DMS53 treated with DMSO at 0.1 percent for 48 hours (cell line): ENCODE measurements around the gene ZNF19.

Source experiments
- DNase-seq: peaks from one replicate; lab custom pipeline; 2025; ENCODE audit not compliant: unreplicated experiment; lab: John Stamatoyannopoulos, UW

The ZNF19 gene

DNA sequence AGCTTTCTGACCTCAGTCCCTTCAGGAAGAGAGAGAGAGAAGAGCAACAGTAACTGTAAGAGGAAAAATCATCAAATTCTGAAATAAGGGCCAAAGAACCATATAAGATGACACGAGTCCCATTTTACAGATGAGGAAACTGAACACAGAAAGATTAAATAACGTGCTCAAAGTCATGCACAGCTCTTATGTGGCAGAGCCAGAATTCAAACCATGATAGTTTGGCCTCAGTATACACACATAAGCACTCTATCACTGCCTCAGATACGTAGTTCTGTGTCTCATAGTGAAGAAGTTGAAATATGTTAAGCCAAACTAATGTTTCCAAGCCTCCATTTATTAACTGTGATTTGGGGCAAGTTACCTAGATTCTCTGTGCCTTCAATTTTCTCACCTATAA is 1.9 kb upstream of the ZNF19 start:
- DNase-seq: no peak

- no peak for DNase-seq
Measured at GRCh38 chr16:71490361-71490760, 1.2 kb upstream of the ZNF19 start.

- peak; percentile 83 for DNase-seq
Measured at GRCh38 chr16:71484006-71484893, 4.9 kb downstream of the ZNF19 start.

DNA sequence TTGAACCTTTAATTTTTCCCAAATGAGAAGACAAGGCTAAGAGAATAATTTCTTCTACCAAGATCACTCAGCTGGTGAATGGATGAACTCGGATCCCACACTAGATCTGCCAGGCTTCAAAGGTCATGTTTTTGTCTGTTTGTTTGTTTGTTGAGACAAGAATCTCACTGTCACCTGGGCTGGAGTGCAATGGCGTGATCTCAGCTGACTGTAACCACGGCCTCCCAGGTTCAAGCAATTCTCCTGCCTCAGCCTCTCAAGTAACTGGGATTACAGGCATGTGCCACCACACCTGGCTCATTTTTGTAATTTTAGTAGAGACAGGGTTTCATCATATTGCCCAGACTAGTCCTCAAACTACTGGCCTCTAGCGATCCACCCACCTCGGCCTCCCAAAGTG is 6.6 kb downstream of the ZNF19 start:
- DNase-seq: no peak

DNA sequence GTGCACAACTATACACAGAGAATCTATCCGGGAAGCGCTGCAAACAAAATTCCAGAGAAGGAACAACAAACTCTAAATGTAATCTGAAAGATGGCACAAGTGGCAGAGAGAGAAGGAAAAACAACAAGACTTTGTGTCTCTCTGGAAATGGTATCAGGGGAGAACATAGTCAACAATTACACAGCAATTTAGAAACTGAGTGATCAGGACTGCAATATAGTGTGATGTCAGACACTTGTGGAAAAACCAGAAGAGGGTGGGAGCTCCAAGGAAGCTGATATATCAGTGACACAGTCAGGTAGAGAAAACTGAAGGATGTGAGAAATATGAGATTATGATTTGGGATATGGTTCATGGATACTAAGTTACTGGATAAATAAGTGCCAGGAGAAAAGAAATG is 8.2 kb downstream of the ZNF19 start:
- no peak for DNase-seq

DNA sequence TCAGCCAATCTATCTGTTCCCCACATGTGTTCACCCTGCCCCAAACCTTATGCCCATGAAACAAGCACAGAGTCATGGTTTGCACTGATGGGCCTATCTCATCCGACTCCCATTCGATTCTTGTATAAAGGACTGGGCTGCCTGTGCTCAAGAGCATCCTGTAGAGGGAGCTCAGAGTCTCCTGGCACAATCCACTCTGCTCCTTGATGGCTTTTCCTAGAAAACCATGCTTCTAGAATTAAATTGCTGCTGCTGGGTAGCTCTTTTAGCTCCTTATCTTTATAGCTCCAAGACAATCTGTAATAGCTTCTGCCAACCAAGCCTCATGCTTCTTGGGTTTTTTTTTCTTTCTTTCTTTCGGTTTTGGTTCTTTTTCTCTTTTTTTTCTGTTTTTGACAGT is 9.7 kb downstream of the ZNF19 start:
- DNase-seq: peak; percentile 6

DNA sequence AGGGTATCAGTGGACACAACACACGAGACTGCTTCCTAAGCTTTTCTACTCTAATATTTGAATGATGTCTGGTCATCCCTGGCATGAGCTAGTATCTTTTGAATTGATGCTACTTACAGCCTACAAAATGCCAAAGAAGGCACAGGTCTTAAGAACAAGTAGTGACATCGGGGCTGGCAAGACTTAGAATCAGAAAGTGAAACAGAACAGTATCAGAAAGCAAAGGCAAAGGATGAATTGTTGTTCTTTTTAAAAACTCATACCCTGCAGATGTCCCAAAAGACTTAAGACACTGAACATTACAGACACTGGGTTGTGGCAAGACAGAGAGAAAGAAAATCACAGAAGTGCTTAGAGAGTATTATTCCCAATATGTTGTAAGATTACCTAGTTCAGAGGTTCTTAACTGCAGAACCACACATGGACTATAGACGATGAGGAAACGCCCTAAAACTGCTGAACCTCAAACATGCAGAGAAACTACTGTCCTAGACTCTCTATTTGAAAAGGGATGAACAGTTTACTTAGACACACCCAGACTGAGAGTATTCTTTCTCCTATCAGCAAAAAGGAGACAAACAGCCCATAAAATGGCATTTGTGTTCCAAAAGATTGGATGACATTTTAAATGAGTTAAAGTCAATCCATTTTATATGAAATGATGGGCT is 12.5 kb downstream of the ZNF19 start:
- DNase-seq: no peak

- no peak for DNase-seq
Measured at GRCh38 chr16:71474864-71475263, 14.3 kb downstream of the ZNF19 start.

DNA sequence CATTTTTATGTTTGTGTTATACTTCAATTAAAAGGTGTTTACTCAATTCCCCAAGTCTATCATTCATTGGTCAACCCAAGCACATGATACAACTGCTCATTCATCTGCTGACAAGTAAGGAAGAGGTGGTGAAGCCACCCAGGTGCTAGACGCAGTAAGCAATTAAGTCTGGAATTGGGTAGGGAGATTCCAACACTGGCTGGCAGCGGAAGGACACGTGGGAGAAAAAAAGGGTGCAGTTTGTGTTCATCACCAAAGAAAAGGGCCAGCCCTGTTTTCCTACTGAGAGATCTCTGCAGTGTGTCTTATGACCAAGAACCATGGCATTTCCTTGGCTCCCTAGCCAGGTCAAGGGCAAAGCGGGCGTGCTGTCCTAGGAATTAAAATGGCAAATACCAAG is 15.2 kb downstream of the ZNF19 start:
- DNase-seq: no peak

- no peak for DNase-seq
Measured at GRCh38 chr16:71472931-71473330, 16.2 kb downstream of the ZNF19 start.

DNA sequence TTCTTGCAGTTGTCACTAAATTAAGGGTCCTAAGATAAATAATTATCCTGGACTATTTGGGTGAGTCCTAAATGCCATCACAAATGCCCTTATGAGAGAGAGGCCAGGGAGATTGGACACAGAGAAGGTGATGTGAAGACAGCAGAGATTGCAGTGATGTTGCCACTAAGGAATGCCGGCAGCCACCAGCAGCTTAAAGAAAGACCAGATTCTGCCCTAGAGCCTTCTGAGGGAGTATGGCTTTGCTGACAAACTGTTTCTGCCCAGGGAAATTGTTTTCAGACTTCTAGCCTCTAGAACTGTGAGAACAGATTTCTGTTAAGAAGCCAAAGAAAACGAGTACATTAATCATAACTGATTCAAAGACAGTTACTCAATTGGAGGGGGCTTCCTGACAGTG is 17.1 kb downstream of the ZNF19 start:
- DNase-seq: no peak

- DNase-seq: no peak
Measured at GRCh38 chr16:71467810-71468209, 21.3 kb downstream of the ZNF19 start.

GRCh38 chr16:71464231-71464630 is 24.9 kb downstream of the ZNF19 start:
- no peak for DNase-seq

DNA sequence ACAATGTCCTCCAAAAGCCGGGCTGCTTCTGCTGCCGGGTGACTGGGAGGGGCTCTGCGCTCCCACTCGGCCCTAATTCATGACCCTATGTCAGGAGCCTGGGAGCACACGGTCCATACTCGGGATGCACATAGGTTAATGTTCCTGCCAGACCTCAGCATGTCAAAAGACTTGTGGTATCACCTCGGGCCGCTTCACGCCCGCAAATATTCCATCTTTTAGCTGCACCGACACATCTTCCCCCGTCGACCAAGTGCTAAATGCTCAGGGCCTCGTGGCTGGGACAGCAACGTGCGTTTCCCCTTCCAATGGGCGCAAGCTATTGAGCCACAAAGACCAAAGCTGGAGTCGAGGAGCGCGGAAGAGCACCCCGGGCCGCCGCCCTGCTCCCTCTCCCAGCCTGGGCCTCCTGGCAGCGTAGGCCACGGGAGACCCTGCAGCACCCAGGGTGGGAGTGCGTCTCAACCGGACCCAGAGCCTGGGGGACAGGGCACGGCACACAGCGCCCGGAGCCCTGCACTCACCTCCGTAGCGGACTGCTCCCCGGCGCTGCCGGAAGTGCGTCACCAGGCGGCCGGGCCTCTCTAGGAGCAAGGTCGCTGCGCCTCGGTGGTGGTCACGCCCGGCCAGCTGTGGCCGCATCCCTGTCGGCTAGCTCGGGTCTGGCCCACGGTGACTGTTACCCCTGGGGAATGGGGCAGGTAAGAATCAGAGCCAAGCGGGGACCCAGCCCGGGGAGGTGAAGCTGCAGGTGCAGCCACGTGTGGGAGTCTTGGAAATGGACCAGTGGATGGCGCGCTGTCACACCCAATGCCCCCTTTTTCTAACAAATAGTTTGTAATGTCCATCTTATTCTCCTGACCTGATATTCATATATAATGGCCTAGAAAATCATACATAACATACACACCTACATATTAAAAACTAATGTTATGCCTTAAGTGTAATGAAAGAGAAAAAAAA is 27.2 kb downstream of the ZNF19 start, which contains the start of gene ZNF23:
TSS of gene ZNF23 (minus strand) at position 562 of the 963 bp plus-strand sequence. CDS start 5,451 bp downstream, outside the sequence.
- DNase-seq: peak; percentile 29

DNA sequence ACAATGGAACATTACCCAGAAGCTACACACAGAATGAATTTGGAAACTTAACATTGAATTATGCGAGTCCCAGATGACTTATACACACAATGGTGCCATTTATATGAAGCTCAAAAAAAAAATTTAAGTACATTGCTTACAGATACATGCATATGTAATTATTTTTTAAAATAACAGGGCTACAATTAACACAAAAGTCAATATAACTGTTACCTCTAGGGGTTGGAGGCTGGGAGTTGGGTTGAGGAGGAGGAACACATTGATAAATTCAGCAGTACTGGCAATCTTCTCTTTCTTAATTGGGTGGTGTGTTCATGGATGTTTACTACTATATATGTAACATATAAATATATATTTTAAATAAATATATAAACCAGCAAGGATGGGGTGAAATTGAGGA is 28.2 kb downstream of the ZNF19 start:
- DNase-seq: no peak

DNA sequence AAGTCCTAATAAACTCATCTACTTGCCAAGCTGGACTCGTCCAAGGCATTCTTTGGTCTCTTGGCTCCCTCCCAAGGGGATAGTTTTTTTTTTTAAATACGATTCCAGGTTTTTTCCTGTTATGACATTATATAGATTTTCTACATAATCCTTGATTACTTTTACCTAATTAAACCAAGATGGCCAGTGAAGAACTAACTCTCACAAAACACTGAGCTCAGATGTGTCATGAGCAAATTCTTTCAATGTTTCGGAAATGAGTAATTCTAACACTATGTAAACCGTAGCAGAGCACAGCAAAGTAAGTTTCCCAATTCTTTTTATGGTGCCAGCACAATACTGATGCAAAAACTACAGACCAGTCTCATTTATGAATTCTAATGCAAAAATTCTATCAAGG is 28.9 kb downstream of the ZNF19 start:
- no peak for DNase-seq

DNA sequence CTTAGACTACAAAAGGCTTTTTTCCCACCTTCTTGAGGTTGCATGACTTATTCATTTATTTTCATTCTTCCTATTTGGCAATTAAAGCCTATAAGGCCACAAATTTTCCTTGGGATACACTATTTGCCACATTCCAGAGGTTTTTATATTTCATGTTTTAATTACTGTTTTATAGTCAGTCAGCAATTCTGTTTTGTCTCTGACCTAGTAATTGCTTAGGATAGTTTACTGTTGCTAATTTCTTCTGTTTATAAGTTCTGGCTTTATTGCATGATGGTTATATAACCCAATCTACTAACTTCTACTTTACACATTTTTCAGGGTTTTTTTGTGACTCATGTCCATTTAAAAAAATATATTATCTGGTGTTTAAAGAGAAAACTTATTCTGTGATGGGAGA is 29.6 kb downstream of the ZNF19 start:
- DNase-seq: no peak

- DNase-seq: no peak
Measured at GRCh38 chr16:71456801-71457200, 32.3 kb downstream of the ZNF19 start.

GRCh38 chr16:71453036-71453435 is 36.1 kb downstream of the ZNF19 start:
- DNase-seq: no peak

- no peak for DNase-seq
Measured at GRCh38 chr16:71449020-71449419, 40.1 kb downstream of the ZNF19 start.

DNA sequence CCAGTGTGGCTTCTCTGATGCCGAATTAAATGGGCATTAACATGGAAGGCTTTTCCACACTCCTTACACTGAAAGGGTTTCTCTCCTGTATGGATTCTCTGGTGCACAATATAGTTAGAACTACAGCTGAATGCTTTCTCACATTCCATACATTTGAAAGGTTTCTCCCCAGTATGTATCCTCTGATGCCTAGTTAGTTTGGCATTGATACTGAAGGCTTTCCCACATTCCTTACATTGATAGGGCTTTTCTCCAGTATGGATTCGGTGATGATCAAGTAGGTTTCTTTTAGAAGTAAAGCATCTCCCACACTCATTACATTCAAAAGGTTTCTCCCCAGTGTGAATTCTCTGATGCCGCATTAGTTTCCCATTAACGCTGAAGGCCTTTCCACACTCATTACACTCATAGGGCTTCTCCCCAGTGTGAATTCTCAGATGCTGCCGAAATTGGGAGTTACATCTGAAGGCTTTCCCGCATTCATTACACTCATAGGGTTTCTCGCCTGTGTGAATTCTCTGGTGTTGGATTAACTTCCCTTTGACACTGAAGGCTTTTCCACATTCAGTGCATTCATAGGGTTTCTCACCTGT is 40.8 kb downstream of the ZNF19 start:
- no peak for DNase-seq
